H1 (cell line): Measurements from ENCODE around the gene APOO. TPM values are rescaled to one million over a fixed set of nuclear protein-coding genes. Genes with fewer than 3 reads are reported as not detected.

Experiments used
- CTCF ChIA-PET: fragments of 300-600 bp; sonication (Branson Sonifier 250); formaldehyde crosslinking; loops from one replicate; lab custom pipeline; 2021; ENCODE audit not compliant: partially characterized antibody; lab: Charles Lee
- POLR2A ChIA-PET: fragments of 300-600 bp; sonication (Branson Sonifier 250); formaldehyde crosslinking; loops from one replicate; lab custom pipeline; 2021; ENCODE audit warnings: inconsistent platforms; ENCODE audit not compliant: partially characterized antibody; lab: Charles Lee
- DNase-seq, 2 experiments: peaks; one replicate each; pipeline versions ENCODE4 v3.0.0 to v3.0.0-alpha.2; 2010 to 2022; ENCODE audit warnings: low spot score in 2 of 2, low read depth in 1 of 2, mixed read lengths in 1 of 2
- FAIRE-seq: peaks from 2 replicates; lab custom pipeline; 2011; peaks lifted over from hg19 to GRCh38; lab: Jason Lieb, UNC
- H2AFZ ChIP-seq: 2 replicates; pipeline ENCODE4 v1.8.1; 2012; ENCODE audit warnings: low read length, inconsistent platforms
- H2AK5ac ChIP-seq: 2 replicates; pipeline ENCODE4 v1.6.1; 2013; ENCODE audit warnings: low read depth, low read length
- H2BK120ac ChIP-seq: replicated peaks from 2 replicates; pipeline ENCODE3; 2013; ENCODE audit warnings: low read depth, low read length, inconsistent platforms
- H2BK12ac ChIP-seq: 2 replicates; pipeline ENCODE4 v1.6.1; 2013; ENCODE audit warnings: low read depth, low read length
- H2BK15ac ChIP-seq: 2 replicates; pipeline ENCODE4 v1.6.1; 2013; ENCODE audit warnings: low read length
- H2BK20ac ChIP-seq: 2 replicates; pipeline ENCODE4 v1.6.1; 2013; ENCODE audit warnings: low read length
- H2BK5ac ChIP-seq: 2 replicates; pipeline ENCODE4 v1.6.1; 2013; ENCODE audit warnings: low read depth, low read length
- H3K14ac ChIP-seq: 2 replicates; pipeline ENCODE4 v1.6.1; 2013; ENCODE audit warnings: inconsistent platforms; ENCODE audit not compliant: insufficient read length
- H3K18ac ChIP-seq: 2 replicates; pipeline ENCODE4 v1.6.1; 2013; ENCODE audit warnings: low read length; ENCODE audit errors: extremely low read depth
- H3K23ac ChIP-seq: 2 replicates; pipeline ENCODE4 v1.6.1; 2013; ENCODE audit warnings: inconsistent platforms; ENCODE audit not compliant: insufficient read length
- H3K23me2 ChIP-seq: 2 replicates; pipeline ENCODE4 v1.6.1; 2013; ENCODE audit warnings: low read depth, low read length
- H3K27ac ChIP-seq: 2 replicates; pipeline ENCODE4 v1.6.1; 2011; ENCODE audit warnings: low read depth, low read length, inconsistent platforms
- H3K27me3 ChIP-seq, 4 experiments: replicated peaks in 1 of 4; 1 replicate in 1 of 4; 2 replicates in 3 of 4; pipeline versions ENCODE4 v1.6.1 to v1.8.1; 2011 to 2013; ENCODE audit warnings: low read length in 3 of 4, mild to moderate bottlenecking in 3 of 4, inconsistent platforms in 2 of 4, mixed read lengths in 2 of 4, moderate library complexity in 1 of 4; ENCODE audit not compliant: control insufficient read depth in 3 of 4, insufficient read depth in 3 of 4; ENCODE audit errors: extremely low read depth in 1 of 4
- H3K36me3 ChIP-seq, 4 experiments: 2 replicates each; pipeline versions ENCODE4 v1.6.1 to v1.8.1; 2011 to 2013; ENCODE audit warnings: mild to moderate bottlenecking in 4 of 4, low read length in 3 of 4, moderate library complexity in 2 of 4, control low read depth in 1 of 4, inconsistent platforms in 1 of 4; ENCODE audit not compliant: insufficient read depth in 4 of 4, control insufficient read depth in 2 of 4
- H3K4ac ChIP-seq: replicated peaks from 2 replicates; pipeline ENCODE3; 2013; ENCODE audit warnings: low read length, low read depth, mixed read lengths, inconsistent platforms; ENCODE audit not compliant: insufficient read length
- H3K4me1 ChIP-seq, 4 experiments: replicated peaks in 1 of 4; 1 replicate in 1 of 4; 2 replicates in 3 of 4; pipeline versions ENCODE4 v1.6.1 to v1.8.1; 2011 to 2013; ENCODE audit warnings: low read length in 3 of 4, inconsistent platforms in 2 of 4, mixed read lengths in 1 of 4; ENCODE audit not compliant: insufficient read depth in 4 of 4, control insufficient read depth in 3 of 4
- H3K4me2 ChIP-seq, 2 experiments: 2 replicates each; pipeline versions ENCODE4 v1.6.1 to v1.8.1; 2011 to 2013; ENCODE audit warnings: low read depth in 2 of 2, low read length in 2 of 2, control low read depth in 1 of 2, inconsistent platforms in 1 of 2, mild to moderate bottlenecking in 1 of 2; ENCODE audit not compliant: insufficient read depth in 1 of 2
- H3K4me3 ChIP-seq, 4 experiments: fragments of 200-600, 300-600 bp in 1 of 4; sonication (generic), shearing (Covaris generic), sonication (Bioruptor Twin) in 1 of 4; 2 replicates each; pipeline versions ENCODE4 v1.5.1 to v1.8.1; 2011 to 2016; ENCODE audit warnings: low read length in 4 of 4, low read depth in 3 of 4, control low read depth in 2 of 4, inconsistent platforms in 2 of 4, mild to moderate bottlenecking in 2 of 4, mixed read lengths in 1 of 4, moderate library complexity in 1 of 4; ENCODE audit not compliant: insufficient read depth in 2 of 4; ENCODE audit errors: extremely low read depth in 1 of 4
- H3K56ac ChIP-seq: replicated peaks from 2 replicates; pipeline ENCODE3; 2013; ENCODE audit warnings: low read depth, mild to moderate bottlenecking, mixed read lengths, low read length, inconsistent platforms; ENCODE audit not compliant: insufficient read length
- H3K79me1 ChIP-seq: 2 replicates; pipeline ENCODE4 v1.6.1; 2013; ENCODE audit warnings: low read depth, low read length, control low read depth
- H3K79me2 ChIP-seq, 2 experiments: 2 replicates each; pipeline versions ENCODE4 v1.6.1 to v1.8.1; 2012 to 2013; ENCODE audit warnings: low read length in 2 of 2, mild to moderate bottlenecking in 2 of 2, inconsistent platforms in 1 of 2; ENCODE audit not compliant: insufficient read depth in 2 of 2, control insufficient read depth in 1 of 2
- H3K9ac ChIP-seq, 4 experiments: replicated peaks in 1 of 4; 1 replicate in 1 of 4; 2 replicates in 3 of 4; pipeline versions ENCODE4 v1.6.1 to v1.8.1; 2011 to 2013; ENCODE audit warnings: low read depth in 3 of 4, low read length in 3 of 4, control low read depth in 2 of 4, mild to moderate bottlenecking in 2 of 4, moderate library complexity in 2 of 4, inconsistent platforms in 1 of 4; ENCODE audit errors: extremely low read depth in 1 of 4
- H3K9me3 ChIP-seq, 2 experiments: 2 replicates each; pipeline versions ENCODE4 v1.6.1 to v1.8.1; 2012 to 2013; ENCODE audit warnings: mild to moderate bottlenecking in 2 of 2, moderate library complexity in 2 of 2, control low read depth in 1 of 2, inconsistent platforms in 1 of 2, low read depth in 1 of 2, low read length in 1 of 2, mixed read lengths in 1 of 2; ENCODE audit not compliant: insufficient read depth in 2 of 2
- H4K20me1 ChIP-seq, 2 experiments: replicated peaks in 1 of 2; 2 replicates each; pipeline versions ENCODE3 to v1.8.1; 2011 to 2013; ENCODE audit warnings: inconsistent platforms in 2 of 2, low read length in 2 of 2, mild to moderate bottlenecking in 1 of 2; ENCODE audit not compliant: insufficient read depth in 2 of 2, control insufficient read depth in 1 of 2
- H4K5ac ChIP-seq: 2 replicates; pipeline ENCODE4 v1.6.1; 2013; ENCODE audit warnings: low read length, low read depth, mixed read lengths, inconsistent platforms; ENCODE audit not compliant: insufficient read length
- H4K8ac ChIP-seq: 2 replicates; pipeline ENCODE4 v1.8.0; 2013; ENCODE audit warnings: mild to moderate bottlenecking, moderate library complexity, low read length, inconsistent platforms; ENCODE audit not compliant: insufficient read depth; ENCODE audit errors: extremely low read depth
- H4K91ac ChIP-seq: replicated peaks from 2 replicates; pipeline ENCODE3; 2013; ENCODE audit warnings: low read length, mixed read lengths, inconsistent platforms; ENCODE audit not compliant: insufficient read length
- ASH2L ChIP-seq: fragments of 200-600, 300-600 bp; sonication (generic); IDR thresholded peaks from one replicate; pipeline ENCODE4 v1.7.1; 2017; ENCODE audit warnings: low read length
- NRF1 ChIP-seq: IDR thresholded peaks from 2 replicates; pipeline ENCODE4 v1.6.1; 2011; ENCODE audit warnings: mild to moderate bottlenecking, low read depth, low read length, improper control_type of control experiment
- POLR2AphosphoS5 ChIP-seq: IDR thresholded peaks from 2 replicates; pipeline ENCODE4 v1.6.1; 2011; ENCODE audit warnings: low read depth, low read length
- RNF2 ChIP-seq: fragments of 200-900, 300-1000 bp; sonication (generic); IDR thresholded peaks from 2 replicates; pipeline ENCODE4 v1.7.1; 2016; ENCODE audit warnings: borderline replicate concordance, low read depth, mild to moderate bottlenecking, antibody characterized with exemption, low read length; ENCODE audit not compliant: poor library complexity, severe bottlenecking; ENCODE audit errors: missing control alignments
- SIX5 ChIP-seq: IDR thresholded peaks from 2 replicates; pipeline ENCODE4 v1.6.1; 2011; ENCODE audit warnings: mild to moderate bottlenecking, low read depth, low read length
- WGBS, 2 experiments: shearing (Covaris generic) in 1 of 2; methylation state at CpG; one replicate each; pipeline versions ENCODE4 v1.1.6 to v1.1.7; 2013 to 2015; ENCODE audit warnings: low lambda C conversion rate in 2 of 2, mixed read lengths in 2 of 2, inconsistent platforms in 1 of 2, low coverage in 1 of 2, missing lambda C conversion rate in 1 of 2; ENCODE audit not compliant: insufficient replicate concordance in 2 of 2, insufficient coverage in 1 of 2, insufficient read length in 1 of 2; ENCODE audit errors: extremely low coverage in 1 of 2, missing lambda C conversion rate in 1 of 2; 5-methylcytosine and 5-hydroxymethylcytosine counted together
- polyA plus RNA-seq, 7 experiments: library from polyadenylated mRNA; depleted of rRNA in 3 of 7; stranded (reverse) in 5 of 7; unstranded in 2 of 7; fragments of >200 nt in 5 of 7; fragments of 200-250 nt in 2 of 7; gene quantifications; 1 replicate in 5 of 7; 2 replicates in 1 of 7; 4 replicates in 1 of 7; pipeline versions ENCODE4 v1.2.1 to v1.2.3, GENCODE V29; 2011 to 2013; ENCODE audit warnings: missing spikeins in 2 of 7, mixed read lengths in 2 of 7
- total RNA-seq: library from RNA; stranded (reverse); fragmentation: NEBNext Ultra II Directional; extraction: Animal tissue kit (Norgen Biotek cat#: 25700); gene quantifications from 2 replicates; pipeline ENCODE4 v1.2.1, GENCODE V29; 2021

Gene APOO
- total and polyA plus RNA-seq, 2 of the 8 experiments (the other 6 are each of a cell fraction or from before 2014, with no cell fraction given) = 25.7 to 45.0 TPM

DNA sequence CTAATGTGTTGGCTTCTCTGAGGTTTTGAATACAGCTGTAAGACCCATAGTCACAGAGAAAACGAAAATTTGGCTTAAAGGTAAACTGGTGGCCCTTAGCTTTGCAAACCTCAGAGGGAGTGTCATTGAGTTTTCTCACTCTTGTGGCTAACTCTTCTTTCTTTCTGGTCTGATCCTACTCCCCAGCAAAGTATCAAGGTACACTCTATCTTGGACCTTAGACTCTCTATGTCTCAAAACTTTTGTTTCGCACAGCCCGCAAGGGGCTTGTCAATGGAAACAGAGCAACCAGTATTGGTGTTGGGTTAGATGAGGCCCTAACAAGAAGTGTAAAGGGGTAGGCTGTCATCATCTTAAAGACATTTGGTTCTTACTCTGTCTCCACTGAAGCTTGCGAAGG lies 19.8 kb downstream of the APOO start:
- Histone ChIP-seq H2BK20ac (no peak overlapping the region), H2BK120ac (no peak overlapping the region), H3K23ac (no peak overlapping the region), H3K79me2 (no peaks in the 10 kb centered on the region), H2BK12ac (no peak overlapping the region), H2AFZ (no peak overlapping the region), H4K20me1 (no peaks in the 10 kb centered on the region), H2BK15ac (no peak overlapping the region), H3K27ac (no peak overlapping the region), H3K27me3 (no peaks in the 10 kb centered on the region), H4K91ac (no peak overlapping the region), H3K36me3 (no peaks in the 10 kb centered on the region), H3K4ac (no peak overlapping the region)
- FAIRE-seq = no peak
- TF ChIP-seq RNF2 (no peak), POLR2AphosphoS5 (no peak), NRF1 (no peak), SIX5 (no peak), ASH2L (no peak)
- TF ChIP-seq, all 59 proteins: peak for 0
- no peaks in the 10 kb centered on the region for H3K9me3 ChIP-seq
- no peak overlapping the region for H3K4me3 ChIP-seq
- H3K14ac ChIP-seq = no peak overlapping the region
- H4K8ac ChIP-seq = no peak overlapping the region
- no peak overlapping the region for H3K9ac ChIP-seq
- H3K4me1 ChIP-seq = peaks cover 0 to 3% (median 0%) of the 10 kb centered on the region in 4 experiments; a peak in 2 of 7 replicates
- no peaks in the 10 kb centered on the region for H3K23me2 ChIP-seq
- WGBS, 2 experiments = 97% methylated on average over 3 of the region's 4 CpGs; no CpG with 5 or more reads in 1 of the 2 experiments
- no peak overlapping the region for H3K4me2 ChIP-seq
- DNase-seq = no peak
- ChIA-PET CTCF (interaction anchor here (0.9 to 1.5 kb wide), 2 partner anchors 9 to 14 kb away, joined by 3 read pairs; no protein-coding TSS in a partner anchor), POLR2A (interaction anchor here (0.7 kb wide), 1 partner anchor 31 kb away, joined by 3 read pairs; no protein-coding TSS in a partner anchor)
- no peaks in the 10 kb centered on the region for H3K79me1 ChIP-seq
- no peak overlapping the region for H3K56ac ChIP-seq
- no peak overlapping the region for H4K5ac ChIP-seq
- H3K18ac ChIP-seq = no peak overlapping the region
- H2BK5ac ChIP-seq = no peak overlapping the region
- no peak overlapping the region for H2AK5ac ChIP-seq
